ENCODE results near the gene PFAS.
A peak's percentile ranks its signal among the peaks of the same experiment; 100 is the strongest.

Gene PFAS

GRCh38 chr17:8267480-8268147 is 18.5 kb downstream of the PFAS start:
- no peak for DNase-seq

GRCh38 chr17:8268550-8269298 is 19.6 kb downstream of the PFAS start:
- DNase-seq: no peak

GRCh38 chr17:8272421-8272820 is 23.3 kb downstream of the PFAS start:
- no peak for DNase-seq

GRCh38 chr17:8273884-8274444 is 24.9 kb downstream of the PFAS start:
- no peak for DNase-seq

- no peak for DNase-seq
Observed at GRCh38 chr17:8274816-8275215, 25.7 kb downstream of the PFAS start.

GRCh38 chr17:8275421-8276290 is 26.6 kb downstream of the PFAS start:
- peak; percentile 9 for DNase-seq

- no peak for DNase-seq
Observed at GRCh38 chr17:8277317-8277716, 28.2 kb downstream of the PFAS start.

GRCh38 chr17:8282345-8282744 is 33.3 kb downstream of the PFAS start:
- DNase-seq: no peak

GRCh38 chr17:8283356-8283755 is 34.3 kb downstream of the PFAS start:
- DNase-seq: no peak

GRCh38 chr17:8284126-8284525 is 35.0 kb downstream of the PFAS start:
- DNase-seq: no peak

- DNase-seq: no peak
Observed at GRCh38 chr17:8285270-8286181, 36.4 kb downstream of the PFAS start.

GRCh38 chr17:8287651-8288335 is 38.7 kb downstream of the PFAS start:
- no peak for DNase-seq

GRCh38 chr17:8288336-8289102 is 39.4 kb downstream of the PFAS start, which contains the start of gene RANGRF:
Gene RANGRF, plus strand, starts transcription at chr17:8288670. Its CDS starts 119 bp downstream, at chr17:8288789.
- DNase-seq: peak; percentile 74

GRCh38 chr17:8289103-8289397 is 40.0 kb downstream of the PFAS start:
- no peak for DNase-seq

- DNase-seq: no peak
Observed at GRCh38 chr17:8290043-8290442, 41.0 kb downstream of the PFAS start.

- DNase-seq: no peak
Observed at GRCh38 chr17:8292639-8293395, 43.7 kb downstream of the PFAS start.

GRCh38 chr17:8294361-8294760 is 45.3 kb downstream of the PFAS start:
- no peak for DNase-seq

- no peak for DNase-seq
Observed at GRCh38 chr17:8294814-8295316, 45.8 kb downstream of the PFAS start.

- DNase-seq: no peak
Observed at GRCh38 chr17:8300226-8300625, 51.1 kb downstream of the PFAS start.
